Measurements from ENCODE around the gene ZNF236.
"Not testable (repeated sequence)": the region's sequence is repeated elsewhere in the genome, so short reads cannot be mapped to it uniquely, and the experiment has no call there.

Gene ZNF236

DNA sequence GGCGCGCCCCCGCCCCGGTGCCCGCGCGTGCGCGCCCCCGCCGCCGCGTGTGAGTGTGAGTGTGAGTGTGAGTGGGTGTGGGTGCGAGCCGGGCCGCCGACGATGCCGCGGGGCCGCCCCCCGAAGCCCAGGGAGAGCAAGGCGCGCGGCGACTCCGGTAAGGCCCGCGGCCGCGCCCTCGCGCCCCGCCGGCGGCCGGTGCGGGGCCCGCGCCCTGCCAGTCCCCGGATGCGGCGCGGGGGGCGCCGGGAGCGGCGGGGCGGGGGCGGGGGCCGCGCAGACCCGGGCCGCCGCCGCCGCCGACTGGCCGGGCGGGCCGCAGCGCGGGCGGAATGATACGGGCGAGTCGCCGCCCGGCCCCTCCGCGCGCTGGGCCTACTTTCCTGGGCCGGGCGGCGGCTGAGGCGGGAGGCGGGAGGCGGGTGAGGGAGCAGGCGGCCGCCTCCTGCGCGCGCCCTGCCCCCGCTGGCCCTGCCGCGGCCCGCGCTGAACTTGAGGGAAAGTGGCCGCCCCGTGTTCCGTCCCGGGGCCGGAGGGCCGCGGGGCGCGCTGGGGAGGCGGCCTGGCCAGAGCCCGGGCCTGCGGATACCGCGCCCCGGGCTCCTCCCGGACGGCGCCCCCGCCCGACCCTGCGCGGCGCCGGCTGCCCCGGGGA, at the start of gene ZNF236:
Gene ZNF236 (plus strand): TSS at position 52 of the 655 bp plus-strand sequence. CDS start 51 bp downstream, at position 103.
- DNase-seq = no peak

DNA sequence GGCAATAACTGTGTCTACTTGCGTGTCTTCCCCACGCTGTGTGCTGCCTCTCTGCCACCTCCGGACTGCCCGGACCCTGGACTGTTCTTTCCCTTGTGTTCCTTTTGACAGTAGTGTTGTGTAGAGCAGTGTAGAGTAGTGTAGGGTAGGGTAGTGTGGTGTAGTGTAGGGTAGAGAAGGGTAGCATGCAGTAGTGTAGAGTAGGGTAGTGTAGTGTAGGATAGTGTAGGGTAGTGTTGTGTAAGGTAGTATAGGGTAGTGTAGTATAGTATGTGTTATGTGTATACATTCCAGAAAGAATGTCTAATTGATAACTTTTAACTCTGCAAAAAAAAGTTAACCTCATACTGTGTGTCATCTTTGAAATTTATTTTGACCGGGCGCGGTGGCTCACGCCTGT, 49.7 kb upstream of the ZNF236 start:
- no peak for DNase-seq

DNA sequence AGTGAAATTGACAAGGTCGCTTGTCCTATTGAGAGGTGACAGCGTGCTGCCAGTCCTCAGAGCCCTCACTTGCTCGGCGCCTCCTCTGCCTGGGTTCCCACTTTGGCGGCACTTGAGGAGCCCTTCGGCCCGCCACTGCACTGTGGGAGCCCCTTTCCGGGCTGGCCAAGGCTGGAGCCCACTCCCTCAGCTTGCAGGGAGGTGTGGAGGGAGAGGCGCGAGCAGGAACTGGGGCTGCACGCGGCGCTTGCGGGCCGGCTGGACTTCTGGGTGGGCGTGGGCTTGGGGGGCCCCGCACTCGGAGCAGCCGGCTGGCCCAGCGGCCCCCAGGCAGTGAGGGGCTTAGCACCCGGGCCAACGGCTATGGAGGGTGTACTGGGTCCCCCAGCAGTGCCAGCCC, 45.3 kb upstream of the ZNF236 start:
- not testable (repeated sequence) for DNase-seq

- no peak for DNase-seq
Measured at GRCh38 chr18:76783786-76784484, 38.4 kb upstream of the ZNF236 start.

DNA sequence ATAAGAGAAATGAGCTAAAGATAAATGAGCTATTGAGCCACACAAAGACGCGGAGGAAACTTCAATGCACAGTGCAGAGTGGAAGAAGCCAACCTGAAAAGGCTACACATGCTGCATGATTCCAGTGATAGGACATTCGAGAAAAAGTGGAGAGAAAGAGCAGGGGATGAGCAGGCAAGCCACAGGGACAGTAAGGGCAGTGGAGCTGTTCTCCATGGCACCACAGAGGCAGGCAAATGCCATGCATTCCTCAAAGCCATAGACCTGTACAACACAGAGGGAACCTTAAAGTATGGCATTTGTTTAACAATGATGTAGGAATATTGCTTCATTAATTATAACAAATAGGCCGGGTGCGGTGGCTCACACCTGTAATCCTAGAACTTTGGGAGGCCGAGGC, 36.5 kb upstream of the ZNF236 start:
- DNase-seq = no peak

DNA sequence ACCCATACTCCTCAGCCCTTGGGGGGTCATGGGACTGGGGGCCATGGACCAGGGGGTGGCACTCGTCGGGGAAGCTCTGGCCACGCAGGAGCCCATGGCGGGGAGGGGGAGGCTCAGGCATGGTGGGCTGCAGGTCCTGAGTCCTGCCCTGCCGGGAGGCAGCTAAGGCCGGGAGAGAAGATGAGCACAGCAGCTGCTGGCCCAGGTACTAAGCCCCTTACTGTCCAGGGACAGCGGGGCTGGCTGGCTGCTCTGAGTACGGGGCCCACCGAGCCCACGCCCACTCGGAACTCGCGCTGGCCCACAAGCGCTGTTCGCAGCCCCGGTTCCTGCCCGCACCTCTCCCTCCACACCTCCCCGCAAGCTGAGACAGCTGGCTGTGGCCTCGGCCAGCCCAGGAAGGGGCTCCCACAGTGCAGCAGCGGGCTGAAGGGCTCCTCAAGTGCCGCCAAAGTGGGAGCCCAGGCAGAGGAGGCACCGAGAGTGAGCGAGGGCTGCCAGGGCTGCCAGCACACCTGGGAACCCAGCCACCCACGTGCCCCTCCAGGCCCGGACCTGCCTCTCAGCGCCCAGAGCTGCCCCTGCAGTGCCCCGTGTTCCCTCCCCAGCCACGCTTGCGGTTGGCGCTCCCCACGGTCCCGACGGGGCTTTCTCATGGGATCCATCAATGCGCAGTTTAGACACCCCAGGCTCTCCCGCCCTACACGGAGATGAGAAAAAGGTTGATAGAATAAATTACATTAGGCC, 33.6 kb upstream of the ZNF236 start:
- no peak for DNase-seq

DNA sequence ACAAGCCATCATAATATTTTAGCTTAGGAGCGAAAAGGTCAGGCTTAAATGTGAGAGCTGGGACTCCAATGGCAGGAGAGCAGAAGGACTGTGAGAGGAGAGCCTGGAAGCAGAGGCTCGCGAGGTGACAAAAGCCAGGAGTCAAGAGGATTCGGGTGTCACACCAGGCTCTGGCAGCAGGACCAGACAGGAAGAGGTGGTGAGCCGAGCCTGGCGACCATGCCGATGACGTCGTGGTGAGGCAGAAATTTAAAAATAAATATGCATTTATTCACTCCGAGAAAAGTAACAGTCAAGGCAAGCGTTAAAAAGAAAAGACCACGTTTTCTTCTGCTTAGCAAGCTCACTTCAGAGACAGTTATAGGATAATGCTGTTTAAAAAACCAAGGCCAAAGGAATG, 31.3 kb upstream of the ZNF236 start:
- DNase-seq = no peak

GRCh38 chr18:76791642-76792041, 30.7 kb upstream of the ZNF236 start:
- no peak for DNase-seq

DNA sequence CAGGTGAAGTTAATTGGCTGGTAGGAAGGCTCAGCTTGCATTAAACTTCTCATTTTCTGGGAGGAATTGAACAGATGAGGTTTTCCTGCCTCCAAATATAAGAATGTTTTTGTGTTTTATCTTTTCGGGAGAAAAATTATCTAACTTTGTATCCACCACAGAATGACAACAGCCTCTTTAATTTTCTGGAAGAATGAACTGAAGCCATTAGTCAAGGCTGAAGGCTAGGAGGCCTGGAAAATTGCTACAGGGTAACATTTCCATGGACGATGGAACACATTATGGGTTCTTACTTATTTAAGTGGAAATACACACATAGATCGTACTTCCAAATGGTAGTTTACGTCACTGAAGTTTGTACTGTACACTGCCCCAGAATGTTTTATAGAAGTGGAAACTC, 28.0 kb upstream of the ZNF236 start:
- DNase-seq = no peak

- no peak for DNase-seq
Measured at GRCh38 chr18:76801567-76802505, 20.5 kb upstream of the ZNF236 start.

DNA sequence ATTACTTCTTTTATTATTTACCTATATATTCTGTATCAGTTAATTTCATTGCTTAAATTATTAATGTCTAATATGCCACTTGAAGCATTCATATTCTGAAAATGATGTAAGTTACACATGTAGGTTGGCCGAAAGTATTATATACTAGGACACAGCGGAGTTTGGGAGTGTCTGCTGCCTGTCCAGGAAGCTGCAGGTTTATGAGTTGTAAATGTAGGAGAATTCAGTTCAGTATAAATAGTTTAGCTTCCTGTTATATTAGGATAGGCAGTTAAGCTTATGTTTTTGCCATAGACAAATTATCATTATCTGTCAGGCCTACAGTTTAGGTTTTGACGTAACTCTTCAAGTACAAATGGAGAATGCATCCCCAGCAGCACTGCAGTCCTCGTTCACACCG, 18.9 kb upstream of the ZNF236 start:
- no peak for DNase-seq

DNA sequence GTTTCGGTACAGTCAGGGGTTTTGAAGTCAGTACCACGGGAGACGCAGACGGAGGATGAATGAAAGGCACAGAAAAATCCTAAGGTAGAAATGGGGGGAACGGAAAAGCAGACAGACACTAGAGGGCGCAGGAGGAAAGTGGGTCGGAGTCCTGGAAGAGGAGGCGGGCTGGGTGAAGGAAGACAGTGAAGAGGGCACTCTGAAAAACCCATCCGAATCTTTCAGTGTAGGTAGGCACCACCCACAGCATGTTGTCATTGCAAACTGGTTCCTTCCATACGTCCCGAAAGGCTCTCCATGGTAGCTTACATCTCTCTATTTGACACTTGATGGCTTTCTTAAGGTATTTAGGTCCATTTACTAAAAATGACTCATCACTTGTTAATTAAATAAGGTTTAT, 18.5 kb upstream of the ZNF236 start:
- DNase-seq = peak; percentile 47

DNA sequence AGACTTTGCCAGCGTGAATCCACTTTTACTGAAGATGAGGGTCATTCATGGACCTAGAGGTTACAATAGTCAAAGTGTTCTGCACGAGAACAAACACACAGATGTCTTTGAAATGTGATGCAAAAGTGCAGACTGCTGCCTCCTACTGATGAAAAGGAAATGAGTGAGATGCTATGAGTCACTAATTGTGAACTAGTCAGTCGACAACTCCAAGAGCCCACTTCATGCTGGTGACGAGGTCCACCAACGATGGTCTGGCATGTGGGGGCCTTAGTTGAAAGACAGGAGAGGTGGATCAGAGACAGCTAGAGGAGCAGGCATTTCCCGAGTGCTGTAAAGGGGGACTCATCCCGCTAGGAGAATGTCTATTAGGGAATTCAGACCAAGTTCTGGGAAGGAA, 17.1 kb upstream of the ZNF236 start:
- no peak for DNase-seq

GRCh38 chr18:76806301-76806700, 16.1 kb upstream of the ZNF236 start:
- DNase-seq = no peak

GRCh38 chr18:76808561-76808960, 13.8 kb upstream of the ZNF236 start:
- no peak for DNase-seq

- not testable (repeated sequence) for DNase-seq
Measured at GRCh38 chr18:76811530-76811929, 10.8 kb upstream of the ZNF236 start.

DNA sequence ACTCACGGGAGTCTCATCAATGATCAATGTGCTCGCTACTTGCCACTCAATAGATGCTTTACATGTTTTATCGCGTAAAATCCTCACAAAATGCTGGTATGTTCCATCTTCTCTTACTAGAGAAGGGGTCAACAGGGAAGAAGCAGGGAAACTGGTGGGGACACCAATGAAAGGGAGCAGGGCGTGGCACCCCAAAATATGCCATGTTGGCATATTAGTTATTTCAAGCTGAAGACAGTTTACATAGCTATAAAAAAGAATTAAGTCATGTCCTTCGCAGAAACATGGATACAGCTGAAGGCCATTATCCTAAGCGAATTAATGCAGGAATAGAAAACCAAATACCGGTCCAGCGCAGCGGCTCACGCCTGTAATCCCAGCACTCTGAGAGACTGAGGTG, 8.1 kb upstream of the ZNF236 start:
- no peak for DNase-seq

GRCh38 chr18:76816127-76816526, 6.2 kb upstream of the ZNF236 start:
- no peak for DNase-seq

DNA sequence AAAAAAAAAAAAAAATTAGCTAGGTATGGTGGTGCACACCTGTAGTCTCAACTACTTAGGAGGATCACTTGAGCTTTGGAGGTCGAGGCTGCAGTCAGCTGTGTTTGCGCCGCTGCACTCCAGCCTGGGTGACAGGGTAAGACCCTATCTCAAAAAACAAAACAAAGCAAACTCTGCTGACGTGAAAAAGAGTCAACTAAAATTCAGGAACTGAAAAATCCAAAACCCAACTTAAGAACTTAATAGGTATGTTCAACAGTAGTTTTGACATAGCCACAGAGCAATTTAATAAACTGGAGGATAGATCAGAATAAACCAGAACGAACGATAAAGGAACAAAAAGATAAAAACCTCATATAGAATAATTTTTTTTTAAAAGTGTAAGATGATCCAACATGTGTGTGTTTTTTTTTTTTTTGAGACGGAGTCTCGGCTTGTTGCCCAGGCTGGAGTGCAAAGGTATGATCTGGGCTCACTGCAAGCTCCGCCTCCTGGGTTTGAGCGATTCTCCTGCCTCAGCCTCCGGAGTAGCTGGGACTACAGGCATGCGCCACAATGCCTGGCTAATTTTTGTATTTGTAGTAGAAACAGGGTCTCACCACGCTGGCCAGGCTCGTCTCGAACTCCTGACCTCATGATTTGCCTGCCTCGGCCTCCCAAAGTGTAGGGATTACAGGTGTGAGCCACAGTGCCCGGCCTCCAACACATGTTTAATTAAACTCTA, 4.3 kb upstream of the ZNF236 start:
- no peak for DNase-seq

- no peak for DNase-seq
Measured at GRCh38 chr18:76819411-76820136, 2.8 kb upstream of the ZNF236 start.

DNA sequence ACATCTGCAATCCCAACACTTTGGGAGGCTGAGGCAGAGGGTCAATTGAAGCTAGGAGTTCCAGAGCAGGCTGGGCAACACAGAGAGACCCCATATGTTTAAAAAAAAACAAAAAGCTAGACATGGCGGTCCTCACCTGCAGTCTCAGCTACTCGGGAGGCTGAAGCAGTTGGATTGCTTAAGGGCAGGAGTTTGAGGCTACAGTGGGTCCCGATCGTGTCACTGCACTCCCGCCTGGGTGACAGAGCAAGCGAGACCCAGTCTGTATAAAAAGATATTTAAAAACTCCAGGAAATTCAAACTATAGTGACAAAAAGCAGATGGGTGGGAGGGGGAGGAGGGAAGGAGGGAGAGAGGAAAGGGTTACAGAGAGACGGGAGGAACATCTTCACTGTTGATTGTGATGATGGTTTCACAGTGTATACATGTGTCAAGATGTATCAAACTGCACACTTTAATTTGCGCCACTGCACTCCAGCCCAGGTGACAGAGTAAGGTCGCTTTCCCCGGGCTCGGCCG, 942 bp upstream of the ZNF236 start:
- no peak for DNase-seq
